Measurements from ENCODE around the gene CCDC43.

The CCDC43 gene

GRCh38 chr17:44655983-44656710, 33.4 kb downstream of the CCDC43 start, which contains the start of gene MEIOC:
Gene MEIOC (plus strand): TSS chr17:44656468. CDS start chr17:44656614, 146 bp downstream.
- TF ChIP-seq POLR2A (IDR thresholded peaks at IDR 0.05; ENCODE audit: extremely low read depth, insufficient read length): no peak
- TF ChIP-seq MYC (IDR thresholded peaks at IDR 0.05; ENCODE audit: low read depth, low read length): no peak
- no peak for TF ChIP-seq MAX (IDR thresholded peaks at IDR 0.05; ENCODE audit: low read depth, low read length)
- no peak for TF ChIP-seq CTCF (IDR thresholded peaks at IDR 0.05; ENCODE audit: low read depth, low read length)
- no peak for DNase-seq (ENCODE audit: low read depth)
- H3K4me3 ChIP-seq (ENCODE audit: low read depth, low read length): no peak within 1 kb of the TSS

DNA sequence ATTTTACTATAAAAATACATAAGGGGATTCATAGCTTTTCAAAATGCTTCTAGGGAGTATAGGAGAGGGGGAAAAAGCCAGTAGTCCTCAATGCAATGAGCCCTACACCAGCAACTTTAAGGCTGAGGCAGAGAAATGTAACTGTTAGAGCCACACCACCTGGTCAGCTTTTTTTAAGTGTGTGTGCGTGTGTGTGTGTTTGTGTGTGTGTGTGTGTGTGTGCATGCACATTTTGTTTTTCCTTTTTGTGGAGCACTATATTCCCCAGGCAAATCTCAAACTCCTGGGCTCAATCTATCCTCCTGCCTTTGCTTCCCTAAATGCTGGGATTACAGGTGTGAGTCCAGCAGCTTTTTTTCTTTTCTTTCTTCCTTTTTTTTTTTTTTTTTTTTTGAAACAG, 35.6 kb downstream of the CCDC43 start:
- DNase-seq (ENCODE audit: low read depth): no peak
- H3K4me3 ChIP-seq (ENCODE audit: low read depth, low read length): no peak overlapping the region
- TF ChIP-seq MYC (IDR thresholded peaks at IDR 0.05; ENCODE audit: low read depth, low read length): no peak
- no peak for TF ChIP-seq MAX (IDR thresholded peaks at IDR 0.05; ENCODE audit: low read depth, low read length)
- no peak for TF ChIP-seq POLR2A (IDR thresholded peaks at IDR 0.05; ENCODE audit: extremely low read depth, insufficient read length)
- no peak for TF ChIP-seq CTCF (IDR thresholded peaks at IDR 0.05; ENCODE audit: low read depth, low read length)

GRCh38 chr17:44653384-44653783, 36.2 kb downstream of the CCDC43 start:
- H3K4me3 ChIP-seq (ENCODE audit: low read depth, low read length): no peak overlapping the region
- no peak for TF ChIP-seq CTCF (IDR thresholded peaks at IDR 0.05; ENCODE audit: low read depth, low read length)
- no peak for TF ChIP-seq MYC (IDR thresholded peaks at IDR 0.05; ENCODE audit: low read depth, low read length)
- no peak for TF ChIP-seq MAX (IDR thresholded peaks at IDR 0.05; ENCODE audit: low read depth, low read length)
- TF ChIP-seq POLR2A (IDR thresholded peaks at IDR 0.05; ENCODE audit: extremely low read depth, insufficient read length): no peak
- no peak for DNase-seq (ENCODE audit: low read depth)

GRCh38 chr17:44652727-44653126, 36.8 kb downstream of the CCDC43 start:
- TF ChIP-seq CTCF (IDR thresholded peaks at IDR 0.05; ENCODE audit: low read depth, low read length) (no peak), MAX (IDR thresholded peaks at IDR 0.05; ENCODE audit: low read depth, low read length) (no peak), POLR2A (IDR thresholded peaks at IDR 0.05; ENCODE audit: extremely low read depth, insufficient read length) (no peak), MYC (IDR thresholded peaks at IDR 0.05; ENCODE audit: low read depth, low read length) (no peak)
- H3K4me3 ChIP-seq (ENCODE audit: low read depth, low read length): no peak overlapping the region
- no peak for DNase-seq (ENCODE audit: low read depth)

- no peak overlapping the region for H3K4me3 ChIP-seq (ENCODE audit: low read depth, low read length)
- no peak for DNase-seq (ENCODE audit: low read depth)
- no peak for TF ChIP-seq CTCF (IDR thresholded peaks at IDR 0.05; ENCODE audit: low read depth, low read length)
These were observed 38.3 kb downstream of the CCDC43 start for GRCh38 chr17:44651228-44651627.

GRCh38 chr17:44648963-44649362, 40.6 kb downstream of the CCDC43 start:
- no peak for TF ChIP-seq MAX (IDR thresholded peaks at IDR 0.05; ENCODE audit: low read depth, low read length)
- TF ChIP-seq POLR2A (IDR thresholded peaks at IDR 0.05; ENCODE audit: extremely low read depth, insufficient read length): no peak
- TF ChIP-seq MYC (IDR thresholded peaks at IDR 0.05; ENCODE audit: low read depth, low read length): no peak
- TF ChIP-seq CTCF (IDR thresholded peaks at IDR 0.05; ENCODE audit: low read depth, low read length): no peak
- DNase-seq (ENCODE audit: low read depth): no peak

More at GRCh38 chr17:44648963-44649362, 40.6 kb downstream of the CCDC43 start:
- H3K4me3 ChIP-seq (ENCODE audit: low read depth, low read length): no peak overlapping the region
